NT2/D1 (cell line): Measurements from ENCODE around the gene EMID1.

Source experiments
- SUZ12 ChIP-seq: IDR thresholded peaks from 2 replicates; pipeline ENCODE4 v1.6.1; 2011; ENCODE audit not compliant: insufficient read length, insufficient read depth; ENCODE audit errors: extremely low read depth
- YY1 ChIP-seq: IDR thresholded peaks from 2 replicates; pipeline ENCODE4 v1.6.1; 2011; ENCODE audit not compliant: insufficient read length, insufficient read depth

- TF ChIP-seq SUZ12 (no peak), YY1 (no peak)
Measured at GRCh38 chr22:29306835-29307595, 101.3 kb downstream of the EMID1 start.
